ENCODE results near the gene PITX3. TPM values are rescaled to one million over a fixed set of nuclear protein-coding genes. Genes with fewer than 3 reads are reported as not detected.

Gene PITX3
- total and polyA plus RNA-seq, 2 donors (not counting 3 experiments of a cell fraction or from before 2014, with no cell fraction given), result not detected

GRCh38 chr10:102255404-102255803, 14.1 kb upstream of the PITX3 start:
- Histone ChIP-seq H3K27me3 (ENCODE audit: control insufficient read depth in 2 of 2, insufficient read depth in 2 of 2, low read length in 2 of 2) (no peaks in the 10 kb centered on the region), H3K27ac (ENCODE audit: insufficient read depth, low read depth, low read length) (no peak overlapping the region), H3K4me1 (ENCODE audit: control insufficient read depth, extremely low read depth, insufficient read depth, low read length) (no peaks in the 10 kb centered on the region), H3K9ac (replicated peaks; ENCODE audit: extremely low read depth, insufficient read depth, low read length) (no peak overlapping the region), H3K79me2 (ENCODE audit: control insufficient read depth, insufficient read depth, low read length) (peaks cover 73% of the 10 kb centered on the region), H3K4me2 (ENCODE audit: insufficient read depth, low read length) (no peak overlapping the region), H3K36me3 (ENCODE audit: control insufficient read depth in 2 of 2, extremely low read depth in 1 of 2, insufficient read depth in 2 of 2, low read length in 2 of 2) (peaks cover under 1 to 2% of the 10 kb centered on the region in 2 experiments), H2AFZ (ENCODE audit: low read depth, low read length) (no peak overlapping the region), H3K9me3 (replicated peaks; ENCODE audit: control insufficient read depth, insufficient read depth, low read length) (no peaks in the 10 kb centered on the region), H3K9me1 (replicated peaks; ENCODE audit: control insufficient read depth, extremely low read depth, insufficient read depth, low read length) (no peaks in the 10 kb centered on the region), H4K20me1 (replicated peaks; ENCODE audit: control insufficient read depth, extremely low read depth, insufficient read depth, low read length) (no peaks in the 10 kb centered on the region), H3K4me3 (replicated peaks in 1 of 3; ENCODE audit: insufficient read depth in 1 of 3, low read depth in 1 of 3, low read length in 3 of 3) (no peak overlapping the region)
- intact Hi-C loops (cut with micrococcal nuclease), result no loop called here
- DNase-seq (ENCODE audit: low read depth, low spot score) (no peak), FAIRE-seq (no peak)
- POLR2A ChIA-PET, result no interaction called here
- dilution Hi-C loops (cut with MboI; ENCODE audit: extremely low pct_ligation_motif_present, low sequenced_read_pairs), result no loop called here
- TF ChIP-seq POLR2AphosphoS5 (IDR thresholded peaks at IDR 0.05; ENCODE audit: insufficient read depth, low read depth, low read length) (no peak), CTCF (IDR thresholded peaks at IDR 0.05; ENCODE audit: extremely low read depth in 1 of 2, insufficient read depth in 1 of 2, low read depth in 1 of 2, low read length in 2 of 2) (no peak), MAX (IDR thresholded peaks at IDR 0.05; ENCODE audit: insufficient read depth, insufficient read length) (no peak), POLR2A (IDR thresholded peaks at IDR 0.05; ENCODE audit: low read depth, low read length) (no peak), JUN (IDR thresholded peaks at IDR 0.05; ENCODE audit: borderline replicate concordance, insufficient read depth, insufficient read length, low read depth) (no peak)
- CTCF ChIA-PET, result interaction anchor here (0.7 to 2.2 kb wide), 4 partner anchors 11 to 47 kb away, joined by 3 to 5 read pairs (median 4); no protein-coding TSS in a partner anchor
- no TSS peak for BruUV-seq (replicated peaks)

- dilution Hi-C loops (cut with MboI; ENCODE audit: extremely low pct_ligation_motif_present, low sequenced_read_pairs) (no loop called here), intact Hi-C loops (cut with micrococcal nuclease) (no loop called here)
- H3K9ac ChIP-seq (replicated peaks; ENCODE audit: extremely low read depth, insufficient read depth, low read length), result no peak overlapping the region
- TF ChIP-seq JUN (IDR thresholded peaks at IDR 0.05; ENCODE audit: borderline replicate concordance, insufficient read depth, insufficient read length, low read depth) (no peak), GATA2 (IDR thresholded peaks at IDR 0.05; ENCODE audit: insufficient read depth, insufficient read length, low read depth, low read length) (no peak), CTCF (IDR thresholded peaks at IDR 0.05; ENCODE audit: extremely low read depth in 1 of 2, insufficient read depth in 1 of 2, low read depth in 1 of 2, low read length in 2 of 2) (no peak), POLR2AphosphoS5 (IDR thresholded peaks at IDR 0.05; ENCODE audit: insufficient read depth, low read depth, low read length) (no peak), MAX (IDR thresholded peaks at IDR 0.05; ENCODE audit: insufficient read depth, insufficient read length) (no peak)
- no peaks in the 10 kb centered on the region for H3K27me3 ChIP-seq (ENCODE audit: control insufficient read depth in 2 of 2, insufficient read depth in 2 of 2, low read length in 2 of 2)
- no peak for DNase-seq (ENCODE audit: low read depth, low spot score)
- H3K9me3 ChIP-seq (replicated peaks; ENCODE audit: control insufficient read depth, insufficient read depth, low read length), result no peaks in the 10 kb centered on the region
- H3K9me1 ChIP-seq (replicated peaks; ENCODE audit: control insufficient read depth, extremely low read depth, insufficient read depth, low read length), result no peaks in the 10 kb centered on the region
- no peak overlapping the region for H3K4me2 ChIP-seq (ENCODE audit: insufficient read depth, low read length)
- H4K20me1 ChIP-seq (replicated peaks; ENCODE audit: control insufficient read depth, extremely low read depth, insufficient read depth, low read length), result no peaks in the 10 kb centered on the region
- peaks cover 81% of the 10 kb centered on the region for H3K79me2 ChIP-seq (ENCODE audit: control insufficient read depth, insufficient read depth, low read length)
- ChIA-PET POLR2A (no interaction called here), CTCF (interaction anchor here (1.1 to 3.7 kb wide), 3 partner anchors 23 to 96 kb away, joined by 3 to 16 read pairs (median 5); no protein-coding TSS in a partner anchor)
- no TSS peak for BruUV-seq (replicated peaks)
- H2AFZ ChIP-seq (ENCODE audit: low read depth, low read length), result no peak overlapping the region
- no peak for FAIRE-seq
- no peaks in the 10 kb centered on the region for H3K4me1 ChIP-seq (ENCODE audit: control insufficient read depth, extremely low read depth, insufficient read depth, low read length)
- no peak overlapping the region for H3K27ac ChIP-seq (ENCODE audit: insufficient read depth, low read depth, low read length)
- H3K36me3 ChIP-seq (ENCODE audit: control insufficient read depth in 2 of 2, extremely low read depth in 1 of 2, insufficient read depth in 2 of 2, low read length in 2 of 2), result no peaks in the 10 kb centered on the region
- no peak overlapping the region for H3K4me3 ChIP-seq (replicated peaks in 1 of 3; ENCODE audit: insufficient read depth in 1 of 3, low read depth in 1 of 3, low read length in 3 of 3)
Measured at GRCh38 chr10:102254426-102254825, 13.1 kb upstream of the PITX3 start.
